Left ventricle myocardium superior (tissue), 1 donor: ENCODE results near the gene MAGEA1. TPM values are rescaled to one million over a fixed set of nuclear protein-coding genes. Genes with fewer than 3 reads are reported as not detected.

ENCODE experiments used
- total RNA-seq: library from RNA; stranded (reverse); fragmentation: NEBNext Ultra II Directional; extraction: Animal tissue kit (Norgen Biotek cat#: 25700); gene quantifications from one replicate; pipeline ENCODE4 v1.2.1, GENCODE V29; 2021
- donor health status: DM: no; HTN: yes; CAD: no; lungs with severe emphysema.

Gene MAGEA1
- total RNA-seq, 1 donor from 2014 or later = not detected

Other genes starting within 250 kb of the MAGEA1 start
- gene PNMA5, start 185.2 kb upstream of the MAGEA1 start, total RNA-seq = not detected
- gene PNMA3, start 122.8 kb upstream of the MAGEA1 start, total RNA-seq = 1.8 TPM
- gene PNMA6A, start 106.8 kb upstream of the MAGEA1 start, total RNA-seq = 1.9 TPM
- not detected for gene PNMA6F, start 142.5 kb downstream of the MAGEA1 start, total RNA-seq
- 6.1 TPM for gene ZNF275, start 154.9 kb downstream of the MAGEA1 start, total RNA-seq
- not detected for gene PNMA6E, start 222.1 kb downstream of the MAGEA1 start, total RNA-seq
- 0.57 TPM for gene ZFP92, start 232.2 kb downstream of the MAGEA1 start, total RNA-seq